Heart right ventricle (tissue), 16 donors: Measurements from ENCODE around the gene IDE. TPM values are rescaled to one million over a fixed set of nuclear protein-coding genes. Genes with fewer than 3 reads are reported as not detected.

Source experiments
- ATAC-seq, 8 donors: fragments of 200-7000 bp; cut with Tn5 transposase; one replicate each; pipeline ENCODE4 v1.9.1; 2020; ENCODE audit warnings: mild to moderate bottlenecking in 8 of 8, moderate library complexity in 8 of 8, moderate number of reproducible peaks in 1 of 8
- DNase-seq, 2 donors: peaks; one replicate each; pipeline ENCODE4 v3.0.0-alpha.2; 2020
- H3K27ac ChIP-seq, 10 donors: fragments of 200-600 bp; sonication (generic) in 2 of 10; one replicate each; pipeline versions ENCODE4 v1.5.0 to v1.8.0; 2020 to 2022; ENCODE audit warnings: mild to moderate bottlenecking in 3 of 10
- H3K27me3 ChIP-seq, 7 donors: fragments of 200-600 bp; one replicate each; pipeline ENCODE4 v1.8.0; 2021 to 2022; ENCODE audit warnings: mild to moderate bottlenecking in 2 of 7
- H3K36me3 ChIP-seq, 9 donors: fragments of 200-600 bp; sonication (generic) in 1 of 9; one replicate each; pipeline versions ENCODE4 v1.5.0 to v1.8.0; 2020 to 2022; ENCODE audit warnings: mild to moderate bottlenecking in 2 of 9
- H3K4me1 ChIP-seq, 9 donors: fragments of 200-600 bp; sonication (generic) in 1 of 9; one replicate each; pipeline versions ENCODE4 v1.5.0 to v1.8.0; 2020 to 2022; ENCODE audit warnings: mild to moderate bottlenecking in 4 of 9
- H3K4me3 ChIP-seq, 10 donors: fragments of 200-600 bp; sonication (generic) in 2 of 10; one replicate each; pipeline versions ENCODE4 v1.5.0 to v1.8.0; 2020 to 2022; ENCODE audit warnings: mild to moderate bottlenecking in 7 of 10, moderate library complexity in 2 of 10
- H3K9me3 ChIP-seq, 11 donors: fragments of 200-600 bp in 10 of 11; sonication (generic) in 2 of 11; one replicate each; pipeline versions ENCODE4 v1.5.0 to v1.8.0; 2013 to 2022; ENCODE audit warnings: mild to moderate bottlenecking in 2 of 11, control low read depth in 1 of 11, moderate library complexity in 1 of 11
- WGBS, 2 donors: extraction: QIAGEN DNeasy Blood & Tissue Kit; methylation state at CpG; one replicate each; pipeline ENCODE4 v1.1.7; 2013; ENCODE audit warnings: inconsistent platforms in 1 of 2; 5-methylcytosine and 5-hydroxymethylcytosine counted together
- intact Hi-C, 10 donors: fragments of 100-400 bp; cut with DNase I; formaldehyde crosslinking; loops; one replicate each; pipeline versions ENCODE4 v1.11.1 to v1.14.2; 2022
- polyA plus RNA-seq, 2 donors: library from polyadenylated mRNA; stranded (reverse); fragments of 200-250 nt; gene quantifications; one replicate each; pipeline ENCODE4 v1.2.3, GENCODE V29; 2013
- total RNA-seq, 10 donors: library from RNA; stranded (reverse); fragmentation: NEBNext Ultra II Directional in 3 of 10; extraction: Animal tissue kit (Norgen Biotek cat#: 25700) in 3 of 10; gene quantifications; one replicate each; pipeline versions ENCODE4 v1.2.1 to v1.2.4, GENCODE V29; 2021 to 2023
- TF ChIP-seq, protein P1 (sequence below), 9 donors: fragments of 200-600 bp; sonication (generic) in 2 of 9; IDR thresholded peaks; one replicate each; pipeline versions ENCODE4 v1.5.0 to v1.8.0; 2021 to 2022; ENCODE audit warnings: antibody characterized with exemption in 9 of 9, mild to moderate bottlenecking in 5 of 9, moderate library complexity in 1 of 9
- donor health status: Arrhythmogenic right ventricular cardiomyopathy.
- donor health status: ischemic (EF 13 %, LVEDD 7.1; RV severe dilation, severe dysfunction).
- donor health status: healthy with polysubstance abuse.
- donor health status: DM: no; HTN: yes; CAD: no.
- donor health status: DM: no; HTN: no; CAD: no.
- donor health status: ischemic (EF 25% LVEDD 6.9; RV normal size, moderate dysfunction).
- donor health status: ischemic (EF 25% LVEDD 5.7; RV mildly dilated, moderate dysfunction).
- donor health status: healthy.
- donor health status: DM: yes; HTN: yes; CAD: no.
- donor health status: Ischemic cardiomyopathy.
- donor health status: ischemic (EF 35%, LVEDD 5.7; RV mildly dilated, moderate dysfunction).
- donor health status: nonischemic (EF 11% LVEDD 7.7; RV severe dilation, severe dysfunction).
- donor health status: DM: yes; HTN: yes; CAD: no.
- donor health status: PGD.
- donor health status: ischemic (EF 29% LVEDD 5.4; RV normal size, mild dysfunction).
- donor health status: nonischemic (EF 23%, LVEDD 6.1; RV moderate dilation, normal function).

Gene IDE
- total and polyA plus RNA-seq, 12 donors: 11.0 to 58.5 (median 45.7) TPM

DNA sequence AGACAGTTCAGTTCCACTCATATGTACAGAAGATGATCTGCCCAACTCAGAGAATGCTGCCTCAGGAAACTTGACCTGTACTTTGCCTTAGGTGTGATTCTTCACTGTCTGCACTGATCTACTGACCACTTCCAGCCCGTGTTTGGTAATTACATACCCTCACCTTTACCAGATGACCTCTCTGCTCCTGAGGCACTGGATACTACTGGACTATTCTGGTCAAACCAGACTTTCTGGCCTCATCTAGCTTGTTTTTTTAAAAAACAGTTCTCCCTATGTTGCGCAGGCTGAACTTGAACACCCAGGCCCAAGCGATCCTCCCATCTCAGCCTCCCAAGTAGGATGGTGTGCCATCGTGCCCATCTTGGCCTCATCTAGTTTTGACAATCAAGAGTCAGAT is 26.2 kb downstream of the IDE start:
- H3K27me3 ChIP-seq: no peaks in the 10 kb centered on the region
- DNase-seq: no peak
- intact Hi-C loops: no loop called here
- 94 to 95% methylated on average over 4 of the region's 4 CpGs for whole genome bisulfite sequencing, 2 donors
- H3K9me3 ChIP-seq: no peaks in the 10 kb centered on the region
- H3K4me3 ChIP-seq: no peak overlapping the region
- TF ChIP-seq, protein P1, sequence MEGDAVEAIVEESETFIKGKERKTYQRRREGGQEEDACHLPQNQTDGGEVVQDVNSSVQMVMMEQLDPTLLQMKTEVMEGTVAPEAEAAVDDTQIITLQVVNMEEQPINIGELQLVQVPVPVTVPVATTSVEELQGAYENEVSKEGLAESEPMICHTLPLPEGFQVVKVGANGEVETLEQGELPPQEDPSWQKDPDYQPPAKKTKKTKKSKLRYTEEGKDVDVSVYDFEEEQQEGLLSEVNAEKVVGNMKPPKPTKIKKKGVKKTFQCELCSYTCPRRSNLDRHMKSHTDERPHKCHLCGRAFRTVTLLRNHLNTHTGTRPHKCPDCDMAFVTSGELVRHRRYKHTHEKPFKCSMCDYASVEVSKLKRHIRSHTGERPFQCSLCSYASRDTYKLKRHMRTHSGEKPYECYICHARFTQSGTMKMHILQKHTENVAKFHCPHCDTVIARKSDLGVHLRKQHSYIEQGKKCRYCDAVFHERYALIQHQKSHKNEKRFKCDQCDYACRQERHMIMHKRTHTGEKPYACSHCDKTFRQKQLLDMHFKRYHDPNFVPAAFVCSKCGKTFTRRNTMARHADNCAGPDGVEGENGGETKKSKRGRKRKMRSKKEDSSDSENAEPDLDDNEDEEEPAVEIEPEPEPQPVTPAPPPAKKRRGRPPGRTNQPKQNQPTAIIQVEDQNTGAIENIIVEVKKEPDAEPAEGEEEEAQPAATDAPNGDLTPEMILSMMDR (IDR thresholded peaks at IDR 0.05): no peak
- no peak overlapping the region for H3K27ac ChIP-seq
- no peak for ATAC-seq
- H3K36me3 ChIP-seq: peaks cover 0 to 38% (median 0%) of the 10 kb centered on the region in 9 donors
- peaks cover 0 to 15% (median 0%) of the 10 kb centered on the region in 9 donors for H3K4me1 ChIP-seq

DNA sequence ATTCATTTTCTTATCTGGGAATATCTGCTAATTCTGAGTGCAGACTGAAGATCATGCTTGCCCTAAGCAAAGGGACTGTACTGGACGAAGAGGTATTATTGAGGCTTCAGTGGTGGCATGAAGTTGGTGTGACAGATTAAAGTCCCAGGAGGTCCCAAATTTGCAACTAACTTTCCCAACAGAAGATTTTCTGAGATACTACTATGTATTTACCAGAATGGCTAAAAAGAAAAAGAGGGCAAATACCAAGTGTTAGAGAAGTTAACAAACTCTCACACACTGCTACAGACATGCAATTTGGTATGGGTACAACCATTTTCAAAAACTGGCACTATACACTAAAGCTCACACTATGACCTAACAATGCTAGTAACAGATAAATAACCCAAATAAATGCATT is 28.3 kb downstream of the IDE start:
- ATAC-seq (no peak), DNase-seq (no peak)
- Histone ChIP-seq H3K9me3 (no peaks in the 10 kb centered on the region), H3K36me3 (peaks cover 0 to 25% (median 0%) of the 10 kb centered on the region in 9 donors), H3K4me1 (peaks cover 0 to 15% (median 0%) of the 10 kb centered on the region in 9 donors), H3K4me3 (no peak overlapping the region), H3K27ac (no peak overlapping the region), H3K27me3 (no peaks in the 10 kb centered on the region)
- TF ChIP-seq, protein P1 (IDR thresholded peaks at IDR 0.05): no peak
- intact Hi-C loops: no loop called here
- WGBS, 2 donors: 91 to 93% methylated on average over 1 of the region's 1 CpG

GRCh38 chr10:92544296-92544695 is 29.6 kb downstream of the IDE start:
- peaks cover 0 to 16% (median 0%) of the 10 kb centered on the region in 9 donors for H3K36me3 ChIP-seq
- TF ChIP-seq, protein P1 (IDR thresholded peaks at IDR 0.05): no peak
- no peak for DNase-seq
- WGBS, 2 donors: 78 to 89% methylated on average over 3 of the region's 3 CpGs
- ATAC-seq: no peak
- H3K27me3 ChIP-seq: no peaks in the 10 kb centered on the region
- H3K4me1 ChIP-seq: peaks cover 0 to 15% (median 0%) of the 10 kb centered on the region in 9 donors
- no peak overlapping the region for H3K27ac ChIP-seq
- intact Hi-C loops: no loop called here
- H3K9me3 ChIP-seq: no peaks in the 10 kb centered on the region
- no peak overlapping the region for H3K4me3 ChIP-seq

- TF ChIP-seq, protein P1 (IDR thresholded peaks at IDR 0.05): no peak
- Histone ChIP-seq H3K4me1 (peaks cover 0 to 27% (median 8%) of the 10 kb centered on the region in 9 donors), H3K36me3 (peaks cover 0 to 4% (median 0%) of the 10 kb centered on the region in 9 donors), H3K27me3 (no peaks in the 10 kb centered on the region), H3K4me3 (no peak overlapping the region), H3K27ac (no peak overlapping the region), H3K9me3 (no peaks in the 10 kb centered on the region)
- WGBS, 2 donors: 95 to 97% methylated on average over 5 of the region's 5 CpGs
- intact Hi-C loops: no loop called here
- DNase-seq (no peak), ATAC-seq (no peak)
Measured at GRCh38 chr10:92542458-92542857, 31.4 kb downstream of the IDE start.
